GM06990 (cell line): Measurements from ENCODE around the gene SYT8.

Experiments used
- DNase-seq: peaks from one replicate; pipeline ENCODE4 v3.0.0-alpha.2; 2011; ENCODE audit not compliant: insufficient read length; ENCODE audit errors: extremely low read depth
- H3K27me3 ChIP-seq: replicated peaks from 2 replicates; pipeline ENCODE4 v1.6.0; 2011; ENCODE audit warnings: low read length; ENCODE audit not compliant: control insufficient read depth, insufficient read depth
- H3K36me3 ChIP-seq: 2 replicates; pipeline ENCODE4 v1.5.1; 2011; ENCODE audit warnings: low read length; ENCODE audit not compliant: control insufficient read depth, insufficient read depth
- H3K4me3 ChIP-seq: replicated peaks from 2 replicates; pipeline ENCODE4 v1.5.1; 2011; ENCODE audit warnings: low read depth, mild to moderate bottlenecking, control low read depth, low read length
- CTCF ChIP-seq: IDR thresholded peaks from 2 replicates; pipeline ENCODE4 v1.5.1; 2011; ENCODE audit warnings: low read length, control low read depth, mild to moderate bottlenecking, inconsistent platforms; ENCODE audit not compliant: insufficient read depth, poor library complexity, severe bottlenecking

The SYT8 gene

GRCh38 chr11:1834779-1835670 is at the start of gene SYT8:
TSS of gene SYT8 (plus strand) at chr11:1834990. CDS start at chr11:1835106, 116 bp downstream.
- Histone ChIP-seq H3K36me3 (no peaks in the 10 kb centered on the region), H3K27me3 (no peaks in the 10 kb centered on the region; the same call in 1 of the 2 replicates), H3K4me3 (no peak within 1 kb of the TSS)
- no peak for TF ChIP-seq CTCF
- no peak for DNase-seq

- Histone ChIP-seq H3K27me3 (no peaks in the 10 kb centered on the region; the same call in 1 of the 2 replicates), H3K36me3 (no peaks in the 10 kb centered on the region), H3K4me3 (no peak overlapping the region)
- no peak for TF ChIP-seq CTCF
- no peak for DNase-seq
Measured at GRCh38 chr11:1785749-1786413, 48.9 kb upstream of the SYT8 start.

- DNase-seq: no peak
- no peak for TF ChIP-seq CTCF
Measured at GRCh38 chr11:1786466-1786865, 48.3 kb upstream of the SYT8 start.

GRCh38 chr11:1791912-1792311 is 42.9 kb upstream of the SYT8 start:
- no peaks in the 10 kb centered on the region for H3K36me3 ChIP-seq
- no peak for TF ChIP-seq CTCF
- no peaks in the 10 kb centered on the region; the same call in 1 of the 2 replicates for H3K27me3 ChIP-seq
- no peak for DNase-seq
- no peak overlapping the region for H3K4me3 ChIP-seq

More at GRCh38 chr11:1786466-1786865, 48.3 kb upstream of the SYT8 start:
- H3K27me3 ChIP-seq: no peaks in the 10 kb centered on the region; the same call in 1 of the 2 replicates
- H3K4me3 ChIP-seq: no peak overlapping the region
- no peaks in the 10 kb centered on the region for H3K36me3 ChIP-seq

- no peak for DNase-seq
- no peak for TF ChIP-seq CTCF
- no peaks in the 10 kb centered on the region for H3K36me3 ChIP-seq
- no peak overlapping the region for H3K4me3 ChIP-seq
- no peaks in the 10 kb centered on the region; the same call in 1 of the 2 replicates for H3K27me3 ChIP-seq
Measured at GRCh38 chr11:1792461-1792860, 42.3 kb upstream of the SYT8 start.
